Endodermal cell (in vitro differentiated cells): ENCODE results near the gene NEDD4L. TPM values are rescaled to one million over a fixed set of nuclear protein-coding genes. Genes with fewer than 3 reads are reported as not detected.

ENCODE experiments used
- DNase-seq: peaks from one replicate; pipeline ENCODE4 v3.0.0-alpha.2; 2017
- H3K27ac ChIP-seq: 2 replicates; pipeline ENCODE4 v1.5.1; 2013; ENCODE audit warnings: mild to moderate bottlenecking, low read depth, low read length, moderate library complexity
- H3K27me3 ChIP-seq: 2 replicates; pipeline ENCODE4 v1.6.1; 2013; ENCODE audit warnings: mild to moderate bottlenecking, low read length, moderate library complexity; ENCODE audit not compliant: insufficient read depth, control insufficient read depth, poor library complexity, severe bottlenecking
- H3K36me3 ChIP-seq: 2 replicates; pipeline ENCODE4 v1.7.0; 2013; ENCODE audit warnings: mild to moderate bottlenecking, low read length, moderate library complexity; ENCODE audit not compliant: control insufficient read depth, insufficient read depth
- H3K4me1 ChIP-seq: one replicate; pipeline ENCODE4 v1.7.0; 2013; ENCODE audit warnings: low read length; ENCODE audit not compliant: control insufficient read depth, insufficient read depth
- H3K4me3 ChIP-seq: 2 replicates; pipeline ENCODE4 v1.5.1; 2013; ENCODE audit warnings: mild to moderate bottlenecking, low read length, moderate library complexity
- H3K9ac ChIP-seq: 2 replicates; pipeline ENCODE4 v1.6.1; 2013; ENCODE audit warnings: mild to moderate bottlenecking, low read length, moderate library complexity; ENCODE audit not compliant: poor library complexity, severe bottlenecking; ENCODE audit errors: extremely low read depth
- H3K9me3 ChIP-seq: 2 replicates; pipeline ENCODE4 v1.6.1; 2013; ENCODE audit warnings: mild to moderate bottlenecking, low read length, moderate library complexity; ENCODE audit not compliant: control insufficient read depth
- H3K27ac Mint-ChIP-seq: 2 replicates; pipeline ENCODE4 v1.8.0; 2020; ENCODE audit warnings: mixed read lengths
- H3K27me3 Mint-ChIP-seq: 2 replicates; pipeline ENCODE4 v1.8.0; 2021; ENCODE audit warnings: mild to moderate bottlenecking, mixed read lengths; ENCODE audit not compliant: insufficient read depth
- H3K36me3 Mint-ChIP-seq: 2 replicates; pipeline ENCODE4 v1.8.0; 2020; ENCODE audit warnings: low read depth, mixed read lengths
- H3K4me1 Mint-ChIP-seq: 2 replicates; pipeline ENCODE4 v1.8.0; 2020; ENCODE audit warnings: mixed read lengths
- H3K4me3 Mint-ChIP-seq: 2 replicates; pipeline ENCODE4 v1.8.0; 2020; ENCODE audit warnings: mild to moderate bottlenecking, moderate library complexity, mixed read lengths
- H3K9me3 Mint-ChIP-seq: 2 replicates; pipeline ENCODE4 v1.8.0; 2020; ENCODE audit warnings: mild to moderate bottlenecking, mixed read lengths
- CTCF ChIP-seq: fragments of 200-600 bp; sonication (generic); conservative IDR thresholded peaks from 2 replicates; pipeline ENCODE4 v1.5.0; 2021; ENCODE audit warnings: antibody characterized with exemption, mild to moderate bottlenecking
- WGBS, 2 experiments: methylation state at CpG; one replicate each; pipeline versions ENCODE4 v1.1.5 to v1.1.7; 2013; ENCODE audit warnings: missing lambda C conversion rate in 2 of 2, mixed read lengths in 1 of 2; ENCODE audit not compliant: insufficient coverage in 1 of 2, insufficient read length in 1 of 2; 5-methylcytosine and 5-hydroxymethylcytosine counted together
- total RNA-seq, 2 donors: library from RNA; stranded (reverse); fragmentation: NEBNext Ultra II Directional in 1 of 2; extraction: Animal tissue kit (Norgen Biotek cat#: 25700) in 1 of 2; gene quantifications; 2 replicates in 1 of 2; 3 replicates in 1 of 2; pipeline ENCODE4 v1.2.1, GENCODE V29; 2021

The NEDD4L gene
- total RNA-seq, 2 donors from 2014 or later: 70.5 to 75.3 TPM

- Histone ChIP-seq H3K9ac (no peak overlapping the region), H3K27ac (no peak overlapping the region), H3K9me3 (peaks cover 17% of the 10 kb centered on the region), H3K36me3 (no peaks in the 10 kb centered on the region), H3K27me3 (no peaks in the 10 kb centered on the region), H3K4me3 (no peak overlapping the region), H3K4me1 (no peaks in the 10 kb centered on the region)
- H3K4me1 Mint-ChIP-seq: no peaks in the 10 kb centered on the region
- peaks cover 15% of the 10 kb centered on the region for H3K9me3 Mint-ChIP-seq
- H3K4me3 Mint-ChIP-seq: no peak overlapping the region
- TF ChIP-seq CTCF: no peak
- 98 to 100% methylated on average over 1 of the region's 3 CpGs for WGBS, 2 experiments
- H3K27ac Mint-ChIP-seq: no peak overlapping the region
- H3K27me3 Mint-ChIP-seq: no peaks in the 10 kb centered on the region
- H3K36me3 Mint-ChIP-seq: peaks cover 4% of the 10 kb centered on the region
- DNase-seq: no peak
These were observed 261.8 kb downstream of the NEDD4L start for GRCh38 chr18:58305792-58306191.

GRCh38 chr18:58307441-58307840 lies 263.4 kb downstream of the NEDD4L start:
- H3K27ac ChIP-seq: no peak overlapping the region
- H3K9ac ChIP-seq: no peak overlapping the region
- H3K9me3 ChIP-seq: peaks cover 17% of the 10 kb centered on the region
- no peak for DNase-seq
- H3K27me3 ChIP-seq: no peaks in the 10 kb centered on the region
- no peak for TF ChIP-seq CTCF
- Mint-ChIP-seq H3K36me3 (peaks cover 4% of the 10 kb centered on the region), H3K27ac (no peak overlapping the region), H3K9me3 (peaks cover 15% of the 10 kb centered on the region), H3K4me1 (no peaks in the 10 kb centered on the region), H3K27me3 (no peaks in the 10 kb centered on the region), H3K4me3 (no peak overlapping the region)
- WGBS, 2 experiments: 88% methylated on average over 2 of the region's 3 CpGs; no CpG with 5 or more reads in 1 of the 2 experiments
- no peaks in the 10 kb centered on the region for H3K36me3 ChIP-seq
- no peaks in the 10 kb centered on the region for H3K4me1 ChIP-seq
- no peak overlapping the region for H3K4me3 ChIP-seq

GRCh38 chr18:58308463-58308862 lies 264.4 kb downstream of the NEDD4L start:
- no peak overlapping the region for H3K4me3 ChIP-seq
- Mint-ChIP-seq H3K9me3 (peaks cover 15% of the 10 kb centered on the region), H3K27me3 (no peaks in the 10 kb centered on the region), H3K4me3 (no peak overlapping the region), H3K4me1 (peaks cover 4% of the 10 kb centered on the region), H3K27ac (no peak overlapping the region), H3K36me3 (peaks cover 4% of the 10 kb centered on the region)
- H3K27ac ChIP-seq: no peak overlapping the region
- no peak for TF ChIP-seq CTCF
- no peaks in the 10 kb centered on the region for H3K36me3 ChIP-seq
- no peak overlapping the region for H3K9ac ChIP-seq
- no peaks in the 10 kb centered on the region for H3K4me1 ChIP-seq
- H3K27me3 ChIP-seq: no peaks in the 10 kb centered on the region
- DNase-seq: no peak
- H3K9me3 ChIP-seq: peaks cover 17% of the 10 kb centered on the region
- WGBS, 2 experiments: 86 to 91% methylated on average over 5 to 8 of the region's 8 CpGs
